Effector CD8-positive, alpha-beta T cell (primary cell): ENCODE measurements around the gene SRR.
A peak's percentile ranks its signal among the peaks of the same experiment; 100 is the strongest.
"Not testable (repeated sequence)": the region's sequence is repeated elsewhere in the genome, so short reads cannot be mapped to it uniquely, and the experiment has no call there.

ENCODE experiments used
- DNase-seq: peaks from one replicate; lab custom pipeline; 2025; lab: John Stamatoyannopoulos, UW

SRR gene

DNA sequence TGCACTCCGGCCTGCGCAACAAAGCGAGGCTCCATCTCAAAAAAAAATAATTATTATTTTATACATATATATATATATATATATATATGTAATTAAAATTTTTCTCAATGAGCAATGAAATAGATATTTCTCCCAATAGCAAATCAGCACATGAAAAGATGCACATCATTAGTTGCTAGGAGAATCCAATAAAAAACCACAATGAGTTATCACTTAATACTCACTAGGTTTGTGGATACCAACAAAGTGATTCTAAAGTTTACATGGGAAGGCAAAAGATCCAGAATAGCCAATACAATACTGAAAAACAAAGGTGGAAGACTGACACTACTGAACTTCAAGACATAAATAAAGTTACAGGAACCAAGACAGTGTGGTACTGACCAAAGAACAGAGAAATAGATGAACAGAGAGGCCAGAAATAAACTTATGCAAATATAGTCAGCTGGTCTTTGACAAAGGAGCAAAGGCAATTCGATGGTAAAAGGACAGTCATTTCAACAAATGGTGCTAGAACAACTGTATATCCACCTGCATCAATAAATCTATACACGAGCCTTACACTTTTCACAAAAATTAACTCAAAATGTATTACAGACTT, 13.8 kb upstream of the SRR start:
- DNase-seq: no peak

DNA sequence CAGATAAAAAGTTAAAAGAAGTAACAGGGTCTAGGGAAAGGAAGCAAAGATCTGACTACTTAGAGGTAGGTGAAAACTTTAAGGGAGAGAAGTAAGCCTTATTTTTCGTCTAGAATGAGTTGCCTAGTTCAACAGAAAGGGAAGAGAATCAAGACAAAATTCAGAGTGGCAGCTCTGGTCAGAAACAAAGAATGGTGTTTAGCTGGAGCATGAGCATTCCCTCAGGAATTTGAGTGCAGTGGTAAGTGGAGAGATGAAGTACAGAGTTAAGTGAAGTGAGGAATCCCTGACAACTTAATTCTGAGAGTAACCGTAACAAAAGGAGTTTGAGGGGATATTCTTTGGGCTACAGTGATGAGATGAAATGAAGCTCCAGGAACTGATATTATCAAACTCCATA, 11.7 kb upstream of the SRR start:
- no peak for DNase-seq

DNA sequence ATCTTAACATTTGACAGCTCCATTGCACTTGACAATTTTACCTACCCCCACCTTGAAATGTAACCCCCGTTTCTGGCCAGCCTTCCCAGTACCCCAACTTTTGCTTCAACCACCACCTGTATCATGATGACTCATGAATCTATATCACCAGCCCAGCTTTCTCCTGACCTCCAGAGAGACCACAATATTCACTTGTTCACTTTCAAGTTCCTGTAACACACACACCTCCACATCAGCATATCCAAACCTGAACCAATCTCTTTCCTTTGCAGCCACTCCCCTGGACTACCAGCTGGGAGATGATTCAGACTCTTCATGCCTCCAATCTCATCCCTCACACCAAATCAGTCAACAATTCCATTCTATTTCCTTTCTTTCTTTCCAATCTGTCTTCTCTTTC, 8.2 kb upstream of the SRR start:
- no peak for DNase-seq

DNA sequence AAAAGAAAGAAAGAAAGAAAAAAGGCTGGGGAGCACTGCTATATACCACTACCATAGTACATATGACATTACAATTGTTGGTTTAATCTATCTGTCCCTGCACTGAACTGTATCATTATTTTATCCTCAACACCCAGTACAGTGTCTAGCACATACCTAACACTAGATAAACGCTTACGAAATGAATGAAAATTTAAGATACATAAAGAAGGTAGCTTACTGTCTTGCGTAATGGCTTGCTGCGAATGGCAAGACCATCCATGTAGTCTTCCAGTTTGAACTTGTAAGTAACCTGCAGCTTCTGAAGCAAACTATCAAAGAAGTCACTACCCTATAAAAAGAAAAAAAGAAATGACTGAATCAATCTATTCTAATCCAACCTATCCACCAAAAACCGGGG, 6.7 kb upstream of the SRR start:
- DNase-seq: no peak

GRCh38 chr17:2299136-2299535, 4.6 kb upstream of the SRR start:
- DNase-seq: no peak

DNA sequence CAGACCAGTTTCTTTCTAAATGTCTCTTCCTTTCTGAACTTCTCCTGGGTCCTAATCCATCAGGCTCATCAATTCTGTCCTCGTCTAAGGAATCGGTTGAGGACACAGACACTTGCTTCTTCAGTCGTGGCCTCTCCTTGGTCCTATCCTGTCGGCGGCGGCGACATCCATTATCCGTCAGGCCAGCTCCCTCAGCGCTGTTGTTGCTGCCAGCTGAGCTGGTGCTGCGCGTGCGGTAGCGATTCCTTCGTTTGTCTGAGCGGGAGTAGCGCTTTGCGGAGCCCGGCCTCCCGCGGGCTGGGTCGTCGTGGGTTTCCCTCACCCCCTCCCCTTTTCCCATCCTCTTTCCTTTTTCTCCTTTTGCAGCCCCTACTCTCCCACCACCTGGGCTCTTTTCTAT, 4.0 kb upstream of the SRR start:
- no peak for DNase-seq

DNA sequence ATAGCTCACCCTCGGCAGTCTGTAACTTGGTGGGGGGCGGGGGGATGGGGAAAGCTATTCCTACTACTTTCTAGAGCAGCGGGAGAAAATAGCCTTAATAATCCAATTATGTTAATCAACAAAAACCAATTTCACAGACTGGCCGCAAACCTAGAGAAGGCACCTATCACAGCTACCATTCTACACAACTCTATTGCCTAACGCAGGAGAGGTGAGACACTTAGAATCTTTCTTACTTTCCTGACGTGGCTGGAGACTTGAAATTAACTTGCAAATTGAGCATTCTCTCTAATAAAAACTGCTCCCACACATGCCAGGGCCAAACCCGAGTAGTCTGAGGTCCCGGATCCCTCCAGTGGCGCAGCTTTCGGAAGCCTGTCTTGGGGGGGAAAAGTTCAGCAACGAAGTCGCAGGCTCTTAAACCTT, 959 bp upstream of the SRR start:
- no peak for DNase-seq

- DNase-seq: no peak
Observed at GRCh38 chr17:2304931-2305330, 1.2 kb downstream of the SRR start.

DNA sequence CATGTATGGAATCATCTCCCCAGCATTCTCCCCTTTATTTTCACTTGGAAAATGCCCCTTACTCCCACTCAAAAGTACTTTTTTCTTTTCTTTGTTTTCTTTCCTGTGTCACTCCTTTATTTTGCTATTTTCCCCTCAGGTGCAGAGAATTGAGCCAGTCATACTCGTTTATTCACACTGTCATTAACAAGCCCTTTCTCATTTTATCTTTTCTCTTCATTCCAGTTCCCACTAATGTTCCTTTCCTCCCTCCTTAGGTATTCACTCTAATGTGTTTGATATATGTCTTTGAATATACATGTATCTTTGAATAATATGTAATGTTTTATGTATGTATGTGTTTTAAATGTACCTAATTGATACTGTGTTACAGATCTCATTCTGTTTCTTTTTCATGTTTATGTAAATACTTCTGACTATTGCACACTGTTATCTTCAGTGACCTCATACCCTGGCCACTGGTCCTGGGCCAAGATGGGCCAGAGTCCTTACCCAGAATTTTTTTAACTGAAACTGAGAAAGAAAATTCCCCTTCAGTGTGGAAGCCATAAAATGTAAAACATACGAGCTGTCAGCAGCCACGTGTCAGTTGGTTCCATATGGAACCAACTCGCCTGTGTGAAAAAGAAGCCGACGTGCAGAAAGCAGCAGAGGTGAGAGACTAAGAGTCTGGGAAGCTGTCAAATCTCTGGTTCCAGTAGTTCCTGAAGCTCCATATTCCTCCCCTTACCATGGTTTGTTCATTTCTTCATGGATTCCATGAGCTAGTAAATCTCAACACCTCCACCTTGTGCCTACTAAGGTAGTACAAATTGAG, 5.8 kb downstream of the SRR start:
- DNase-seq: no peak

GRCh38 chr17:2312736-2313135, 9.0 kb downstream of the SRR start:
- DNase-seq: no peak

DNA sequence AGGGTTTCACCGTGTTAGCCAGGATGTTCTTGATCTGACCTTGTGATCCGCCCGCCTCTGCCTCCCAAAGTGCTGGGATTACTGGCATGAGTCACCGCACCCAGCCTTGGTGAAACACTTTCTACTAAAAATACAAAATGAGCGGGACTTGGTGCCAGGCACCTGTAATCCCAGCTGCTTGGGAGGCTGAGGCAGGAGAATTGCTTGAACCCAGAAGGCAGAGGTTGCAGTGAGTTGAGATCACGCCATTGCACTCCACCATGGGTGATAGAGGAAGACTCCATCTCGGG, 13.1 kb downstream of the SRR start:
- DNase-seq: not testable (repeated sequence)

GRCh38 chr17:2317796-2318195, 14.0 kb downstream of the SRR start:
- DNase-seq: no peak

- DNase-seq: no peak
Observed at GRCh38 chr17:2319051-2319450, 15.3 kb downstream of the SRR start.

- DNase-seq: no peak
Observed at GRCh38 chr17:2321399-2321798, 17.6 kb downstream of the SRR start.

GRCh38 chr17:2323629-2324314, 20.0 kb downstream of the SRR start:
- no peak for DNase-seq

GRCh38 chr17:2331303-2331702, 27.6 kb downstream of the SRR start:
- no peak for DNase-seq

GRCh38 chr17:2335726-2336214, 32.0 kb downstream of the SRR start:
- DNase-seq: no peak

- DNase-seq: peak; percentile 79
Observed at GRCh38 chr17:2336215-2336851, 32.6 kb downstream of the SRR start, which contains the start of gene TSR1. Gene TSR1 (minus strand): TSS chr17:2336457. CDS start chr17:2336427, 30 bp downstream.

- peak; percentile 65 for DNase-seq
Observed at GRCh38 chr17:2336852-2337543, 33.2 kb downstream of the SRR start, which contains the start of gene SGSM2. Gene SGSM2 (plus strand): TSS chr17:2337501. CDS start chr17:2337689, 188 bp downstream.

DNA sequence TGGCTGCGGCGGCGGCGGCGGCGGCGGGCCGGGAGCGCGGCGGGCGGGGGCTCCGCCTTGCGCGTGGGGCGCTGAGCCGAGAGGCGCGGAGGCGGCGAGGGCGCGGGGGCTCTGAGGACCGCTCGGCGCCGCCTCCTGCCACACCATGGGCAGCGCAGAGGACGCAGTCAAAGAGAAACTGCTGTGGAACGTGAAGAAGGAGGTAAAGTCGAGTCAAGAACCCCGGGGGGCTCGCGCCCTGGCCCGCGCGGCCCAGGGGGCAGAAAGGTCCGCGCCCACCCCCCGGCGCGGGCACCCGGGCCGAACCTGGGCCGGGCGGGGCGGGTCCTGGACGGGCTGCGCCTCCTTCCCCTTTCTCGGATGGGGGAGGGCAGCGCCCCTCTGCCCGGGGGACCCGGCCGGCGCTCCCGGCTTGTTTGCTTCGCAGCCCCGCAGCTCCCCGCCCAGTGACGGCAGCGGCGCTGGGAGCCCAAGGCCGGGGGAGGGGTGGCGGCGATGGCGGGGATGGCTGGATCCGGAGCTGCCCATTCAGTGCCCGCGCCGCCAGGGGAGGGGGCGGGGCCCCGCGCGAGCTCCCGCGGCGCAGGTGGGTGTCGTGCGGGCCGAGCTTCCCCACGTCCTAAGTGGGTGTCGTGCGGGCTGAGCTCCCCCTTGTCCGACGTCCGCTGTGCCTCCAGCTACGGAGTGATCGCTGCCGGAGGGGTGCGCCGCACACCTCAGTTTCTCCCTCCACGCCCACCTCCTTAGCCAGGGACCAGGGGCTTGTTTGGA, 34.0 kb downstream of the SRR start:
- peak; percentile 42 for DNase-seq

GRCh38 chr17:2338315-2338657, 34.5 kb downstream of the SRR start:
- no peak for DNase-seq
